HG02610 (cell line): Measurements from ENCODE around the gene CSTF3.

Experiments used
- ATAC-seq: cut with Tn5 transposase; IDR thresholded peaks from one replicate; pipeline ENCODE4 v1.9.1; 2021; ENCODE audit warnings: mild to moderate bottlenecking, moderate library complexity; ENCODE audit not compliant: unreplicated experiment

CSTF3 gene

GRCh38 chr11:33045551-33046255 lies 115.6 kb downstream of the CSTF3 start:
- ATAC-seq, result no peak

GRCh38 chr11:33044285-33044756 lies 117.0 kb downstream of the CSTF3 start:
- ATAC-seq, result no peak

GRCh38 chr11:33043221-33043830 lies 118.0 kb downstream of the CSTF3 start:
- no peak for ATAC-seq

GRCh38 chr11:33040862-33041453 lies 120.3 kb downstream of the CSTF3 start:
- ATAC-seq, result peak; percentile 29

GRCh38 chr11:33040033-33040861 lies 121.0 kb downstream of the CSTF3 start:
- peak; percentile 34 for ATAC-seq

GRCh38 chr11:33039274-33040032 lies 121.8 kb downstream of the CSTF3 start, which contains the start of gene TCP11L1:
TSS of gene TCP11L1 (plus strand) at chr11:33039572. CDS start at chr11:33043774, 4,202 bp downstream.
- ATAC-seq, result peak; percentile 79

- no peak for ATAC-seq
Observed at GRCh38 chr11:33035011-33035410, 126.3 kb downstream of the CSTF3 start.
